GM10847 (cell line): Measurements from ENCODE around the gene MED13L.

Experiments used
- POLR2A ChIP-seq: IDR thresholded peaks from 2 replicates; pipeline ENCODE4 v1.6.1; 2011; ENCODE audit not compliant: insufficient read length; ENCODE audit errors: extremely low read depth

MED13L gene

GRCh38 chr12:116113398-116114130 lies 163.9 kb downstream of the MED13L start:
- no peak for TF ChIP-seq POLR2A

- no peak for TF ChIP-seq POLR2A
Observed at GRCh38 chr12:116106870-116107269, 170.6 kb downstream of the MED13L start.

- TF ChIP-seq POLR2A: no peak
Observed at GRCh38 chr12:116104167-116104767, 173.2 kb downstream of the MED13L start.

- no peak for TF ChIP-seq POLR2A
Observed at GRCh38 chr12:116101991-116102390, 175.5 kb downstream of the MED13L start.

GRCh38 chr12:116099652-116100432 lies 177.7 kb downstream of the MED13L start:
- no peak for TF ChIP-seq POLR2A

- no peak for TF ChIP-seq POLR2A
Observed at GRCh38 chr12:116096874-116097273, 180.6 kb downstream of the MED13L start.

GRCh38 chr12:116094475-116094874 lies 183.0 kb downstream of the MED13L start:
- no peak for TF ChIP-seq POLR2A

- TF ChIP-seq POLR2A: no peak
Observed at GRCh38 chr12:116093915-116094314, 183.6 kb downstream of the MED13L start.

- TF ChIP-seq POLR2A: no peak
Observed at GRCh38 chr12:116092776-116093175, 184.7 kb downstream of the MED13L start.

GRCh38 chr12:116092162-116092561 lies 185.3 kb downstream of the MED13L start:
- no peak for TF ChIP-seq POLR2A

- TF ChIP-seq POLR2A: no peak
Observed at GRCh38 chr12:116091579-116091978, 185.9 kb downstream of the MED13L start.

- TF ChIP-seq POLR2A: no peak
Observed at GRCh38 chr12:116090516-116090915, 187.0 kb downstream of the MED13L start.

GRCh38 chr12:116089080-116089479 lies 188.4 kb downstream of the MED13L start:
- TF ChIP-seq POLR2A: no peak

GRCh38 chr12:116087962-116088361 lies 189.5 kb downstream of the MED13L start:
- TF ChIP-seq POLR2A: no peak

GRCh38 chr12:116087399-116087798 lies 190.1 kb downstream of the MED13L start:
- no peak for TF ChIP-seq POLR2A

GRCh38 chr12:116080415-116080814 lies 197.1 kb downstream of the MED13L start:
- TF ChIP-seq POLR2A: no peak

- no peak for TF ChIP-seq POLR2A
Observed at GRCh38 chr12:116078396-116078795, 199.1 kb downstream of the MED13L start.

GRCh38 chr12:116077431-116077830 lies 200.1 kb downstream of the MED13L start:
- no peak for TF ChIP-seq POLR2A
